NB4 (cell line): ENCODE measurements around the gene SLC9A3.

Experiments used
- DNase-seq: peaks from one replicate; pipeline ENCODE4 v3.0.0; 2010; ENCODE audit warnings: low read depth
- H3K4me3 ChIP-seq: one replicate; pipeline ENCODE4 v1.5.1; 2011; ENCODE audit warnings: mild to moderate bottlenecking, low read depth, low read length, moderate library complexity
- MYC ChIP-seq: IDR thresholded peaks from 2 replicates; pipeline ENCODE4 v1.6.1; 2011; ENCODE audit warnings: low read depth, low read length
- POLR2A ChIP-seq: IDR thresholded peaks from 2 replicates; pipeline ENCODE4 v1.6.1; 2011; ENCODE audit warnings: mild to moderate bottlenecking; ENCODE audit not compliant: insufficient read length; ENCODE audit errors: extremely low read depth
- TF ChIP-seq, protein P1 (sequence below): IDR thresholded peaks from one replicate; pipeline ENCODE4 v1.5.1; 2012; ENCODE audit warnings: low read depth, low read length
- TF ChIP-seq, protein P2 (sequence below): IDR thresholded peaks from 2 replicates; pipeline ENCODE4 v1.6.1; 2011; ENCODE audit warnings: low read depth, low read length

Gene SLC9A3

DNA sequence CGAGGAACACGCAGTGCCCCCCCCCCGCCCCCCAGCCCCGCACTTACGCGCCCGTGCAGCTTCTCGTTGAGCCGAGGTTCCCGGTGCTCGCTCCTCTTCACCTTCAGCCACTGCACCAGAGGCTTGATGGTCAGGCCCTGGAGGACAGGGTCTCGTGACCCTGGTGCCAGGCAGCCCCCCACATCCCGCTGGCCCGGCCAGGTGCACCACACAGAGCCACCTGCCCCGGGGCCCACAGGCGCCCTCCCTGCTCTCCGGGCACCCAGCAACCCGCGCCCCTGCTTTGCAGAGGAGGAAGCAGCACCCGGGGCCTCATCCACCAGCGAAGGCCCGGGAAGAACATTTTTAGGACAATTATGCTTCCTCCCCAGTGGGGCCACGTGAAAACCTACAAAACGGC, 42.2 kb downstream of the SLC9A3 start:
- no peak for DNase-seq
- TF ChIP-seq, protein P1, sequence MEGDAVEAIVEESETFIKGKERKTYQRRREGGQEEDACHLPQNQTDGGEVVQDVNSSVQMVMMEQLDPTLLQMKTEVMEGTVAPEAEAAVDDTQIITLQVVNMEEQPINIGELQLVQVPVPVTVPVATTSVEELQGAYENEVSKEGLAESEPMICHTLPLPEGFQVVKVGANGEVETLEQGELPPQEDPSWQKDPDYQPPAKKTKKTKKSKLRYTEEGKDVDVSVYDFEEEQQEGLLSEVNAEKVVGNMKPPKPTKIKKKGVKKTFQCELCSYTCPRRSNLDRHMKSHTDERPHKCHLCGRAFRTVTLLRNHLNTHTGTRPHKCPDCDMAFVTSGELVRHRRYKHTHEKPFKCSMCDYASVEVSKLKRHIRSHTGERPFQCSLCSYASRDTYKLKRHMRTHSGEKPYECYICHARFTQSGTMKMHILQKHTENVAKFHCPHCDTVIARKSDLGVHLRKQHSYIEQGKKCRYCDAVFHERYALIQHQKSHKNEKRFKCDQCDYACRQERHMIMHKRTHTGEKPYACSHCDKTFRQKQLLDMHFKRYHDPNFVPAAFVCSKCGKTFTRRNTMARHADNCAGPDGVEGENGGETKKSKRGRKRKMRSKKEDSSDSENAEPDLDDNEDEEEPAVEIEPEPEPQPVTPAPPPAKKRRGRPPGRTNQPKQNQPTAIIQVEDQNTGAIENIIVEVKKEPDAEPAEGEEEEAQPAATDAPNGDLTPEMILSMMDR = no peak
- TF ChIP-seq POLR2A = no peak
- TF ChIP-seq MYC = no peak
- TF ChIP-seq, protein P2, sequence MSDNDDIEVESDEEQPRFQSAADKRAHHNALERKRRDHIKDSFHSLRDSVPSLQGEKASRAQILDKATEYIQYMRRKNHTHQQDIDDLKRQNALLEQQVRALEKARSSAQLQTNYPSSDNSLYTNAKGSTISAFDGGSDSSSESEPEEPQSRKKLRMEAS = no peak
- H3K4me3 ChIP-seq = no peak overlapping the region

DNA sequence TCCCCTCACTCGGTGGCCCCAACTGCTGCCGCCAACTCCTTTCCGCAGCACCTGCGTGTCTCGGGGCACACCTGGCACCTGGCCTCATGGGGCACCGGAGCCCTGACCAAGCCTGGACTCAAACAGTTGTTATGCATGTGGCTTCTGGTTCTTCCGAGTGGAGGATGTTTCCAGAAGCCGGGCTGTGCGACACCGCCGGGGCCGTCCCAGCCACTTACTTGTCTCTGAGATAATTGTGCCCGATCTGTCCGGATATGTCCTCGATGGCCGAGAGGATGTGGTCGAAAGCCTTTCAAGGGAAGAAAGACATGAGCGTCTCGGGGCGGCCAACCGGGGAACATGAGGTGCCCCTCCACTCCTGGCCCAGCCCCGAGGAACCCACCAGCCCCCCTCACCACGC, 42.9 kb downstream of the SLC9A3 start:
- no peak overlapping the region for H3K4me3 ChIP-seq
- peak; percentile 24 for DNase-seq
- no peak for TF ChIP-seq MYC
- TF ChIP-seq, protein P1 = no peak

DNA sequence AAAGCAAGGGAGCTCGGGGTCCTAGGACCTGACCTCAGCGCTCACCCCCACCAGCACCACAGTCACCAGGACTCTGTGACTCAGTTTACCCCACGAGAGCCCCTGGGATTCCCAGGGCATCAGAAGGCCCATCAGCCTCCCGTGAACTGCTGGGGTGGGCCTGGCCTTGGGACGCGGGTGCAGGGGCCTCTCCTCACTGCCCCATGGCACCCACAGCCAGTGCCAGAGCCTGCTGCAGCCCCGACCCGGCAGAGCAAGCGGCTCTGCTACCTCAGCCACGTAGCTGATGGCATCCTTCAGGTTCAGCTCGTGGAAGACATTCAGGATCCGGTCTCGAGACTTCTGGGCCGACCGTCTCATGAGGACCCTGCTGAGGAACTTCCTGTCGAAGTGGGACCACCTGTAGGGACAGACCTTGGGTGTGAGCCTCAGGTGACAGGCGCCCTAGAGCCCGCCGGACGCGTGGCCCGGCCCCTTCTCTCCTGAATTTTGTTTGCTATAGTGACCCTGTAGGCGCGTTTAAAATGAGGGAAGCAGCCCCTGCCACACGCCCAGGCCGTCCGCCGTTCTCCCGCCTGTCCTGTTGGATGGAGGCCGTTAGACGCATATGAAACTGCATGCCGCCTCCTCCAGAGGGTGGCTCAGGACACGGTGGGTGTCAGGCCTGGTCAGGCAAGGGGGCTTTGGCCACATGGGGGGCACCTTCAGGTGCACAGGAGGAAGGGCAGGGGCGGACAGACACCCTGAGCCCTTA, 44.5 kb downstream of the SLC9A3 start:
- TF ChIP-seq, protein P2 = no peak
- TF ChIP-seq POLR2A (no peak), MYC (no peak)
- TF ChIP-seq, protein P1 = no peak
- DNase-seq = peak; percentile 21
- H3K4me3 ChIP-seq = no peak overlapping the region

DNA sequence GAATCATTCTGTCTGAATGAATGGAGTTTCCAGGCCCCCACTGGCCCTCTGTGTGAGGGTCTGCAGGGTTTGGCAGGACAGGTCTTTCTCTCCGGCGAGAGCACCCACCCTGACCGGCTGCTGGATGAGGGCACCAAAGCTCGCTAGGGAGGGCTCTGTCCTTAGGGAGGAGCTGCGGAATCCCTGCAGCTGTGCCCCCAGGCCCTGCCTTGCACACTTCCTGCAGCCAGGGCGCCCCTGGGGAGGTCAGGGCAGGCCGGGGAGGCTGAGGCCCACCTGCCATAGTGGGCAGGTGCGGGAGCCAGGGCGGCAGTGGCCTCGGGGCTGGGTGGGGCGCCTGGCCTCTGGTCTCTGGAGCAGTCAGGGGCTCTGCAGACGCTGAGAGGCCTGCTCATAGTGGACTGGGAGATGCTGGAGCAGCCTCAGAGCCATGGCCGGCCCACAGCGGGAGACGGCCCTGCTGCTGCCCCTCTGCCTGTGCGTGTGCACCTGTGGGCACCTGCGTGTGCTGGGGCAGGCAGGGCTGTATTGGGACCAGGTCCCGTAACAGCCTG, 45.2 kb downstream of the SLC9A3 start:
- no peak for DNase-seq
- no peak overlapping the region for H3K4me3 ChIP-seq
- TF ChIP-seq, protein P1 = no peak
- no peak for TF ChIP-seq MYC
- no peak for TF ChIP-seq POLR2A
- TF ChIP-seq, protein P2 = no peak

DNA sequence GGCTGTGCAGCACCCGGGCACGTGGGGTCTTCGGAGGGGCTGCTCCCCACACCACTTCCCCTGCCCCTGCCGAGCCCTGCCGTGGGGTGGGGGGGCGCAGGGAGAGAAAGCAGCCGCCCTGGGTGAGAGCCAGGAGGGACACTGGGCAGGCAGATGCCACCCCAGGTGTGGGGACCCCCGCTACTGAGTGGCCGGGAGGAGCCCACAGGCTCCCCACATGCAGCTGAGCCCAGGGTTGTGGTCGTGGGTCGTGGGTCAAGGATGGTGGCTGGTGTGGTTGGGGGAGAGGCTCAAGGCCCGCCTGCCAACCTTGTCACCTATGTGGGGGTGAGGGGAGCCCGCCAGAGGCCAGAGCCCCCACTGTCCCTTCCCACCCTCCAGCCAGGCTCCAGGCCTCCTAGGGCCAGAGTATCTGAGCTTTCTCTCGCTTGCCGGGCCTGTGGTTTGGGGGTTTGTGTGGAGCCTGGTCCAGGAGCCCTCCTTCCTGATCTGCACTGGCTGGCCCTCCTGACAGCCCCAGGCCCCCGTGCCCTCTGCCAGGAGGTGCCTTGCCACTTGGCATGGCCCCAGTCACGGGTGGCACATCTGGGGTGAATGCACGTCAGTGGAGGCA, 45.8 kb downstream of the SLC9A3 start:
- no peak overlapping the region for H3K4me3 ChIP-seq
- TF ChIP-seq POLR2A (no peak), MYC (no peak)
- DNase-seq = no peak

DNA sequence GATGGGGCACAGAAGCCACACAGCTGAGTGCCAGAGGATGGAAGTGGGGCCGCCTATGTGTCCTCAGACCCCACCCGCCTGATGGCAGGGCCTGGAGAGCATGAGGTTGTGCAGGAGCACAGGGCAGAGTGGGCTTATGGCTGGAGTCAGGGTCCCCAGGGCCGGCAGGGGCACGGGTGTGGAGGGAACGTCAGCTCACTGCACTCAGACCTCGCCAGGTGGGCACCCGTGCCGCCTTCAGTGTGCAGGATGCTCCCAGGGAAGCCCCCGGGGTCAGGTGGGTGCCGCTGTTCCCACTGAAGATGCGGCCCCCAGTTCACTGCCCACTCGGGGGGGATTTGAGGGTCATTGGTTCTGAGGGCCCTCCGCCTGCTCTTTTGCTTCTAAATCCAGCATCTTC, 46.4 kb downstream of the SLC9A3 start:
- TF ChIP-seq POLR2A = no peak
- TF ChIP-seq, protein P1 = no peak
- TF ChIP-seq MYC = no peak
- TF ChIP-seq, protein P2 = no peak
- no peak for DNase-seq

More for the DNA sequence above, 46.4 kb downstream of the SLC9A3 start:
- H3K4me3 ChIP-seq = no peak overlapping the region
